ENCODE measurements around the gene ZSCAN16.

Gene ZSCAN16

GRCh38 chr6:28165563-28165962 lies 41.2 kb downstream of the ZSCAN16 start:
- no peak for TF ChIP-seq CTCF (IDR thresholded peaks at IDR 0.05; ENCODE audit: low read length)
- TF ChIP-seq EZH2 (IDR thresholded peaks at IDR 0.05; ENCODE audit: borderline replicate concordance, low read length): no peak

GRCh38 chr6:28167068-28167467 lies 42.7 kb downstream of the ZSCAN16 start:
- H3K27ac ChIP-seq (ENCODE audit: low read depth, low read length, poor library complexity, severe bottlenecking): no peak overlapping the region
- H3K9me3 ChIP-seq (ENCODE audit: low read length): no peaks in the 10 kb centered on the region
- no peak for TF ChIP-seq EZH2 (IDR thresholded peaks at IDR 0.05; ENCODE audit: borderline replicate concordance, low read length)
- no peak for TF ChIP-seq CTCF (IDR thresholded peaks at IDR 0.05; ENCODE audit: low read length)
- H3K9me2 ChIP-seq (ENCODE audit: low read depth, low read length): no peaks in the 10 kb centered on the region
- no peak overlapping the region for H2AFZ ChIP-seq (ENCODE audit: low read length)
- no peak overlapping the region for H3K9ac ChIP-seq (ENCODE audit: low read length)
- H3K4me1 ChIP-seq (ENCODE audit: insufficient read depth, low read length, severe bottlenecking): peaks cover 4% of the 10 kb centered on the region
- H3K36me3 ChIP-seq (ENCODE audit: insufficient read depth, low read length): no peaks in the 10 kb centered on the region; the same call in 1 of the 2 replicates
- H4K20me1 ChIP-seq (ENCODE audit: insufficient read depth, low read length): no peaks in the 10 kb centered on the region
- H3K4me3 ChIP-seq (ENCODE audit: low read depth, low read length, poor library complexity, severe bottlenecking): no peak overlapping the region
- H3K4me2 ChIP-seq (ENCODE audit: low read length): no peak overlapping the region
- H3K79me2 ChIP-seq (ENCODE audit: insufficient read depth, low read length): no peaks in the 10 kb centered on the region
- H3K27me3 ChIP-seq (ENCODE audit: insufficient read depth, low read length): no peaks in the 10 kb centered on the region
- H3F3A ChIP-seq (ENCODE audit: insufficient read depth, low read length): no peaks in the 10 kb centered on the region

More at GRCh38 chr6:28165563-28165962, 41.2 kb downstream of the ZSCAN16 start:
- Histone ChIP-seq H3K79me2 (ENCODE audit: insufficient read depth, low read length) (no peaks in the 10 kb centered on the region), H3K36me3 (ENCODE audit: insufficient read depth, low read length) (no peaks in the 10 kb centered on the region; the same call in 1 of the 2 replicates), H3K4me2 (ENCODE audit: low read length) (no peak overlapping the region), H3K9me2 (ENCODE audit: low read depth, low read length) (no peaks in the 10 kb centered on the region), H4K20me1 (ENCODE audit: insufficient read depth, low read length) (no peaks in the 10 kb centered on the region), H3K27ac (ENCODE audit: low read depth, low read length, poor library complexity, severe bottlenecking) (no peak overlapping the region), H3K9ac (ENCODE audit: low read length) (no peak overlapping the region), H3F3A (ENCODE audit: insufficient read depth, low read length) (no peaks in the 10 kb centered on the region), H3K4me1 (ENCODE audit: insufficient read depth, low read length, severe bottlenecking) (peaks cover 15% of the 10 kb centered on the region), H3K9me3 (ENCODE audit: low read length) (no peaks in the 10 kb centered on the region), H3K27me3 (ENCODE audit: insufficient read depth, low read length) (no peaks in the 10 kb centered on the region), H3K4me3 (ENCODE audit: low read depth, low read length, poor library complexity, severe bottlenecking) (no peak overlapping the region), H2AFZ (ENCODE audit: low read length) (no peak overlapping the region)

GRCh38 chr6:28167926-28168325 lies 43.5 kb downstream of the ZSCAN16 start:
- H3K79me2 ChIP-seq (ENCODE audit: insufficient read depth, low read length): no peaks in the 10 kb centered on the region

More at GRCh38 chr6:28167926-28168325, 43.5 kb downstream of the ZSCAN16 start:
- H3K4me1 ChIP-seq (ENCODE audit: insufficient read depth, low read length, severe bottlenecking): no peaks in the 10 kb centered on the region
- no peaks in the 10 kb centered on the region for H3K27me3 ChIP-seq (ENCODE audit: insufficient read depth, low read length)
- H4K20me1 ChIP-seq (ENCODE audit: insufficient read depth, low read length): no peaks in the 10 kb centered on the region
- H3K36me3 ChIP-seq (ENCODE audit: insufficient read depth, low read length): no peaks in the 10 kb centered on the region; the same call in 1 of the 2 replicates
- no peaks in the 10 kb centered on the region for H3K9me3 ChIP-seq (ENCODE audit: low read length)
- no peak overlapping the region for H3K9ac ChIP-seq (ENCODE audit: low read length)
- H2AFZ ChIP-seq (ENCODE audit: low read length): no peak overlapping the region
- TF ChIP-seq CTCF (IDR thresholded peaks at IDR 0.05; ENCODE audit: low read length) (no peak), EZH2 (IDR thresholded peaks at IDR 0.05; ENCODE audit: borderline replicate concordance, low read length) (no peak)
- H3K27ac ChIP-seq (ENCODE audit: low read depth, low read length, poor library complexity, severe bottlenecking): no peak overlapping the region
- no peaks in the 10 kb centered on the region for H3F3A ChIP-seq (ENCODE audit: insufficient read depth, low read length)
- H3K4me3 ChIP-seq (ENCODE audit: low read depth, low read length, poor library complexity, severe bottlenecking): no peak overlapping the region
- H3K9me2 ChIP-seq (ENCODE audit: low read depth, low read length): no peaks in the 10 kb centered on the region
- no peak overlapping the region for H3K4me2 ChIP-seq (ENCODE audit: low read length)
